Activated naive CD4-positive, alpha-beta T cell treated with anti-CD3 and anti-CD28 coated beads, Interleukin-2, amount 50 U/mL, for 72 hours (primary cell): Measurements from ENCODE around the gene SLCO6A1. TPM values are rescaled to one million over a fixed set of nuclear protein-coding genes. Genes with fewer than 3 reads are reported as not detected.

Source experiments
- ATAC-seq, 2 donors: fragments of 150-1000 bp; cut with Tn5 transposase; 2 replicates each; pipeline ENCODE4 v1.10.0; 2021; ENCODE audit warnings: mild to moderate bottlenecking in 2 of 2, moderate library complexity in 2 of 2
- DNase-seq, 2 donors: peaks; one replicate each; pipeline ENCODE4 v3.0.0; 2021 to 2022; ENCODE audit warnings: low spot score in 2 of 2
- H3K27ac Mint-ChIP-seq, 2 donors: one replicate each; pipeline ENCODE4 v1.8.0; 2022; ENCODE audit warnings: mild to moderate bottlenecking in 2 of 2, mixed read lengths in 2 of 2
- H3K36me3 Mint-ChIP-seq, 2 donors: one replicate each; pipeline ENCODE4 v1.8.0; 2022; ENCODE audit warnings: mixed read lengths in 2 of 2
- H3K9me3 Mint-ChIP-seq, 2 donors: one replicate each; pipeline ENCODE4 v1.8.0; 2022; ENCODE audit warnings: mixed read lengths in 2 of 2
- total RNA-seq, 2 donors: library from RNA; stranded (reverse); gene quantifications; one replicate each; pipeline ENCODE4 v1.2.3, GENCODE V29; 2022

Gene SLCO6A1
- total RNA-seq, 2 donors from 2014 or later: not detected

DNA sequence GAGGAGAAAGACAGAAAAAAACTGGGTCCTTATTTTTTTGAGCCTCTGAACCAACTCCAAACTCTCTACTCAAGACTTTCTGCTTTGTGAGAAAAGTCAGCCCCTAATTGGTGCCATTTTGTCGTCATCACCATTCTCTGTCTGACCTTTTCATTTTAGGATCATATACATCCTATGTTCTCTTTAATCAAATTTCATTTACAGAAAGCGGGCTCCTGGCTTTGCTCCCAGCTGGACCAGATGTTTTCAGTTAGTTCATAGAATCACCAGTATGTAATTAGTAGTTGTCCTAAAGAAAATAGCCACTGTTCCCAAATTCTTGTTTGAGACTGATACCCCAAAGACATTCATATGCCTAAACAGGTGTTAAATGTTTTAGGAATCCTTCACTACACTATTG lies 174.1 kb downstream of the SLCO6A1 start:
- Mint-ChIP-seq H3K27ac (no peak overlapping the region), H3K9me3 (no peaks in the 10 kb centered on the region), H3K36me3 (no peaks in the 10 kb centered on the region)
- DNase-seq (no peak), ATAC-seq (no peak)

Other genes with a start within 250 kb of the SLCO6A1 start
- gene SLCO4C1, start 202.7 kb downstream of the SLCO6A1 start, total RNA-seq: under 1 TPM; 0.07 to 0.10 TPM